Measurements from ENCODE around the gene VGF. TPM values are rescaled to one million over a fixed set of nuclear protein-coding genes. Genes with fewer than 3 reads are reported as not detected.

Gene VGF
- total RNA-seq, 1 experiment from 2014 or later, result 4.4 TPM

- CTCF ChIA-PET, result interaction anchor here (0.5 to 0.9 kb wide), 3 partner anchors 11 to 81 kb away, joined by 6 to 9 read pairs (median 7); no protein-coding TSS in a partner anchor
- POLR2A ChIA-PET, result no interaction called here
- H3K36me3 ChIP-seq (ENCODE audit: control insufficient read depth, insufficient read depth, low read length), result no peaks in the 10 kb centered on the region; the same call in 1 of the 2 replicates
- H3K4me3 ChIP-seq (ENCODE audit: low read depth in 2 of 2, low read length in 2 of 2), result peak overlapping the region; percentile 65 to 67
- no peak for DNase-seq (ENCODE audit: low read depth, low spot score)
- H3K9me3 ChIP-seq (ENCODE audit: control insufficient read depth, insufficient read depth, low read depth, low read length), result no peaks in the 10 kb centered on the region
- no peak for TF ChIP-seq CTCF (IDR thresholded peaks at IDR 0.05)
- no peak for TF ChIP-seq TCF7L2 (IDR thresholded peaks at IDR 0.05; ENCODE audit: low read depth, low read length)
- TF ChIP-seq SIN3A (IDR thresholded peaks at IDR 0.05; ENCODE audit: borderline replicate concordance, insufficient read depth, low read depth, low read length), result no peak
- no peak for TF ChIP-seq REST (IDR thresholded peaks at IDR 0.05; ENCODE audit: insufficient read depth in 1 of 2, low read depth in 2 of 2, low read length in 1 of 2)
- TF ChIP-seq POLR2AphosphoS5 (IDR thresholded peaks at IDR 0.05; ENCODE audit: low read depth, low read length), result no peak
- no peaks in the 10 kb centered on the region for H3K27me3 ChIP-seq (ENCODE audit: control insufficient read depth, insufficient read depth, low read length)
- in situ Hi-C loops (cut with HindIII; ENCODE audit: low pct_unique_long_range_greater_than_20kb, low sequenced_read_pairs), result no loop called here
- peak; percentile 52 for ATAC-seq
- intact Hi-C loops (cut with micrococcal nuclease; ENCODE audit: unreplicated experiment), result no loop called here
- peak overlapping the region; percentile 82 for H3K27ac ChIP-seq (ENCODE audit: low read length)
- no TSS peak for BruUV-seq (replicated peaks)
- peaks cover 12% of the 10 kb centered on the region for H3K4me1 ChIP-seq (ENCODE audit: control insufficient read depth, insufficient read depth, low read length)
Observed at GRCh38 chr7:101154693-101155102, 10.7 kb downstream of the VGF start.

- DNase-seq (ENCODE audit: low read depth, low spot score) (peak; percentile 93), ATAC-seq (peak; percentile 97)
- H3K27ac ChIP-seq (ENCODE audit: low read length), result peak within 1 kb of the TSS; percentile 82
- H3K36me3 ChIP-seq (ENCODE audit: control insufficient read depth, insufficient read depth, low read length), result no peaks in the 10 kb centered on the region; the same call in 1 of the 2 replicates
- no TSS peak for BruUV-seq (replicated peaks)
- no peaks in the 10 kb centered on the region for H3K27me3 ChIP-seq (ENCODE audit: control insufficient read depth, insufficient read depth, low read length)
- in situ Hi-C loops (cut with HindIII; ENCODE audit: low pct_unique_long_range_greater_than_20kb, low sequenced_read_pairs) (no loop called here), intact Hi-C loops (cut with micrococcal nuclease; ENCODE audit: unreplicated experiment) (no loop called here)
- ChIA-PET CTCF (interaction anchor here (0.6 to 1.0 kb wide), 3 partner anchors 10 to 315 kb away, joined by 3 to 7 read pairs (median 4); no protein-coding TSS in a partner anchor), POLR2A (no interaction called here)
- H3K4me1 ChIP-seq (ENCODE audit: control insufficient read depth, insufficient read depth, low read length), result peaks cover 12% of the 10 kb centered on the region
- H3K9me3 ChIP-seq (ENCODE audit: control insufficient read depth, insufficient read depth, low read depth, low read length), result no peaks in the 10 kb centered on the region
- peak within 1 kb of the TSS; percentile 65 to 67 for H3K4me3 ChIP-seq (ENCODE audit: low read depth in 2 of 2, low read length in 2 of 2)
- 0 out of 2 replicates have a peak, but pooled peaks have one; percentile 22 for TF ChIP-seq POLR2AphosphoS5 (IDR thresholded peaks at IDR 0.05; ENCODE audit: low read depth, low read length)
- no peak for TF ChIP-seq CTCF (IDR thresholded peaks at IDR 0.05)
- TF ChIP-seq REST (IDR thresholded peaks at IDR 0.05; ENCODE audit: insufficient read depth in 1 of 2, low read depth in 2 of 2, low read length in 1 of 2), result peak in 1 of 2 experiments; percentile 51; a peak in 1 of 4 replicates
Observed at GRCh38 chr7:101153969-101154692, 11.2 kb downstream of the VGF start, which contains the start of gene AP1S1. TSS of gene AP1S1 (plus strand) at chr7:101154476. CDS start at chr7:101154515, 39 bp downstream.

Data from Panc1 (cell line).